Gastrocnemius medialis (tissue), 4 donors: ENCODE data around the gene CEP112.

Experiments
- POLR2A ChIP-seq, 2 donors: fragments of 450-650 bp; IDR thresholded peaks; one replicate each; pipeline ENCODE4 v1.6.1; 2017; ENCODE audit warnings: antibody characterized with exemption in 2 of 2, mild to moderate bottlenecking in 2 of 2, moderate library complexity in 2 of 2
- TF ChIP-seq, protein P1 (sequence below), 5 experiments: fragments of 450-650 bp in 3 of 5; fragments of 200-600 bp in 2 of 5; sonication (generic) in 2 of 5; IDR thresholded peaks in 4 of 5; conservative IDR thresholded peaks in 1 of 5; 1 replicate in 4 of 5; 2 replicates in 1 of 5; pipeline ENCODE4 v1.5.1; 2016 to 2019; ENCODE audit warnings: antibody characterized with exemption in 5 of 5, mild to moderate bottlenecking in 3 of 5, moderate library complexity in 3 of 5

DNA sequence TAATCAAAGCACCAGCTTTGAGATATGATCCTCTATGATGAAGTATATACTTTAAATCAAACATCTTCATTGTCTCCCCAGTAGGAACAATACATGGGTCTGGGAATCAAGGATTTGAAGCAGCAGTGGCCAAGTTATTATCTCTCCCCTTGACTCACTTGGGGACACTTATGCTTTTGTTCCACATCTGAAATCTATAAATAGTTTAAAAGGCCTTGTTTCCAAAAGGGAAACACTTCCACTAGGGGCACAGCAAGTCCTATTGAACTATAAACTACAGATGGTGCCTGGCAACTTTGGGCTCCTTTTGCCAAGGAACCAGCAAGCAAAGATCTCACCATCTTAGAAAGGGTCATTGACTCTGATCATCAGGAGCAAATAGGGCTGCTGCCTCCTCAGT, 16.0 kb upstream of the CEP112 start:
- TF ChIP-seq, protein P1, sequence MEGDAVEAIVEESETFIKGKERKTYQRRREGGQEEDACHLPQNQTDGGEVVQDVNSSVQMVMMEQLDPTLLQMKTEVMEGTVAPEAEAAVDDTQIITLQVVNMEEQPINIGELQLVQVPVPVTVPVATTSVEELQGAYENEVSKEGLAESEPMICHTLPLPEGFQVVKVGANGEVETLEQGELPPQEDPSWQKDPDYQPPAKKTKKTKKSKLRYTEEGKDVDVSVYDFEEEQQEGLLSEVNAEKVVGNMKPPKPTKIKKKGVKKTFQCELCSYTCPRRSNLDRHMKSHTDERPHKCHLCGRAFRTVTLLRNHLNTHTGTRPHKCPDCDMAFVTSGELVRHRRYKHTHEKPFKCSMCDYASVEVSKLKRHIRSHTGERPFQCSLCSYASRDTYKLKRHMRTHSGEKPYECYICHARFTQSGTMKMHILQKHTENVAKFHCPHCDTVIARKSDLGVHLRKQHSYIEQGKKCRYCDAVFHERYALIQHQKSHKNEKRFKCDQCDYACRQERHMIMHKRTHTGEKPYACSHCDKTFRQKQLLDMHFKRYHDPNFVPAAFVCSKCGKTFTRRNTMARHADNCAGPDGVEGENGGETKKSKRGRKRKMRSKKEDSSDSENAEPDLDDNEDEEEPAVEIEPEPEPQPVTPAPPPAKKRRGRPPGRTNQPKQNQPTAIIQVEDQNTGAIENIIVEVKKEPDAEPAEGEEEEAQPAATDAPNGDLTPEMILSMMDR (IDR thresholded peaks at IDR 0.05 in 4 of 5, conservative IDR thresholded peaks at IDR 0.05 in 1 of 5) = no peak
- no peak for TF ChIP-seq POLR2A (IDR thresholded peaks at IDR 0.05)
